NCI-H1105 treated with DMSO at 0.1 percent for 48 hours (cell line): Measurements from ENCODE around the gene PTPRE.

Experiments
- DNase-seq: peaks from one replicate; lab custom pipeline; 2025; lab: John Stamatoyannopoulos, UW

Gene PTPRE

GRCh38 chr10:128095753-128096469, 189.0 kb downstream of the PTPRE start:
- no peak for DNase-seq

GRCh38 chr10:128096486-128097199, 189.7 kb downstream of the PTPRE start:
- DNase-seq: no peak

- no peak for DNase-seq
These were observed 190.9 kb downstream of the PTPRE start for GRCh38 chr10:128097783-128098182.

GRCh38 chr10:128098631-128099030, 191.7 kb downstream of the PTPRE start:
- DNase-seq: no peak

- DNase-seq: no peak
These were observed 193.0 kb downstream of the PTPRE start for GRCh38 chr10:128099901-128100300.

- DNase-seq: no peak
These were observed 195.0 kb downstream of the PTPRE start for GRCh38 chr10:128101901-128102300.

GRCh38 chr10:128102480-128103228, 195.8 kb downstream of the PTPRE start:
- no peak for DNase-seq

- DNase-seq: no peak
These were observed 196.4 kb downstream of the PTPRE start for GRCh38 chr10:128103229-128103714.

GRCh38 chr10:128105383-128105782, 198.5 kb downstream of the PTPRE start:
- no peak for DNase-seq

GRCh38 chr10:128109707-128110106, 202.8 kb downstream of the PTPRE start:
- DNase-seq: no peak

GRCh38 chr10:128110339-128110738, 203.4 kb downstream of the PTPRE start:
- DNase-seq: no peak

GRCh38 chr10:128111696-128112095, 204.8 kb downstream of the PTPRE start:
- no peak for DNase-seq

GRCh38 chr10:128113026-128113425, 206.1 kb downstream of the PTPRE start:
- no peak for DNase-seq

- no peak for DNase-seq
These were observed 208.0 kb downstream of the PTPRE start for GRCh38 chr10:128114901-128115300.

- DNase-seq: no peak
These were observed 208.5 kb downstream of the PTPRE start for GRCh38 chr10:128115356-128115755.

GRCh38 chr10:128116187-128116586, 209.3 kb downstream of the PTPRE start:
- DNase-seq: no peak

- DNase-seq: no peak
These were observed 210.1 kb downstream of the PTPRE start for GRCh38 chr10:128116851-128117615.

- DNase-seq: no peak
These were observed 215.0 kb downstream of the PTPRE start for GRCh38 chr10:128121750-128122412.

GRCh38 chr10:128122931-128123330, 216.0 kb downstream of the PTPRE start:
- DNase-seq: no peak

GRCh38 chr10:128123846-128124245, 216.9 kb downstream of the PTPRE start:
- DNase-seq: no peak

GRCh38 chr10:128124813-128125403, 218.0 kb downstream of the PTPRE start:
- no peak for DNase-seq
